GM21576 (cell line): ENCODE measurements around the gene MAGEB6B.
"Not testable (repeated sequence)": the region's sequence is repeated elsewhere in the genome, so short reads cannot be mapped to it uniquely, and the experiment has no call there.

Experiments used
- ATAC-seq: cut with Tn5 transposase; IDR thresholded peaks from one replicate; pipeline ENCODE4 v1.9.1; 2021; ENCODE audit warnings: mild to moderate bottlenecking, moderate library complexity; ENCODE audit not compliant: unreplicated experiment

The MAGEB6B gene, protein sequence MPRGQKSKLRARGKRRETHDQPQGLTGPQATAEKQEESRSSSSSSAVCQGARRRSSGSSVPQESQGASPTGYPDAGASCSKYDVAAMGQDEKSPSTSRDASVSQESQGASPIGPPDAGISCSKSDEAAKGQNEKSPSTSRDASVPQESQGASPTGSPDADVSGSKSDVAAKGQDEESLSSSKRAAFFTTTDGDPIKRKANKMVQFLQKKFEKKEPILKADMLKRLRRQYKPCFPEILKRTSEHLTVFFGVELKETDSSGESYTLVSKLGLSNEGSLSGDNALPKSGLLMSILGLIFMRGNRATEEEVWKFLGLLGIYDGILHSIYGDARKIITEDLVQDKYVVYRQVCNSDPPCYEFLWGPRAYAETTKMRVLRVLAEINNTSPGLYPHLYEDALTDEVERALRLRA

DNA sequence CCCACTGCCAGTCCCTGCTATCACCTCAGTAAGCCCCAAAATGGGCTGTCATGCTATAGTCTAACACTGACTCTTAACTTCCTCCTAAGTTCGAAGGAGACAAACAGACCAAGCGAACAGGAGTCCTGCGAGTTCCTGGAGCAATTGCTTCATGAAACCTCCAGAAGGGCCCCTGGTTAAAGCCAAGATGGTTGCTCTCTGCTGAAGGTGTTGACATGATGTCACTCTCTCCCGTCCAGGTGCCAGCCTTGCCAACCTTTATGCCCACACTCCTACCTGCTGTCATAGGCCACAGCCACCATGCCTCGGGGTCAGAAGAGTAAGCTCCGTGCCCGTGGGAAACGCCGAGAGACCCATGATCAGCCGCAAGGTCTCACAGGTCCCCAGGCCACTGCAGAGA lies at the start of gene MAGEB6B:
TSS of gene MAGEB6B (plus strand) at position 301 of the 400 bp plus-strand sequence. CDS start at position 301, 0 bp downstream.
- ATAC-seq: no peak

DNA sequence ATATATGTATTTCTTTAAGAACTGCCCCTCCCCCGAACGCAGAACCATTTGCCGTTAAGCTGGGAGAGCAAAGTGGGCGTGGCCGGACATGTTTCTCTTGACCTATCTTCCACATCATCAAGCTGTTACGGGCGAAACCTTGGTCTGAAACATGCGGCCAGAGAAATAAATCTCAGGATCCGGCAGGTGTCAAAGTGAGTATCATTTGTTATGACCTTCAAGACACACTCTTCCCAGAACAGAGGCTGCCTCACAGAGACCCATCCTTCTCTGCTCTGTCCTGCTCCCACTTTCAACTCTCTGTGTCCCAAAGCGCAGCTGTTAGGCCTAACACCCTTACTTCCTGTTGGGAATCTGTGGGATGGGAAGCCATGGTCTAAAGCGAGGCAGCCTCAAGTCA lies 22.1 kb upstream of the MAGEB6B start, which contains the start of gene MAGEB18:
TSS of gene MAGEB18 (plus strand) at position 70 of the 400 bp plus-strand sequence. CDS start 643 bp downstream, outside the sequence.
- no peak for ATAC-seq

DNA sequence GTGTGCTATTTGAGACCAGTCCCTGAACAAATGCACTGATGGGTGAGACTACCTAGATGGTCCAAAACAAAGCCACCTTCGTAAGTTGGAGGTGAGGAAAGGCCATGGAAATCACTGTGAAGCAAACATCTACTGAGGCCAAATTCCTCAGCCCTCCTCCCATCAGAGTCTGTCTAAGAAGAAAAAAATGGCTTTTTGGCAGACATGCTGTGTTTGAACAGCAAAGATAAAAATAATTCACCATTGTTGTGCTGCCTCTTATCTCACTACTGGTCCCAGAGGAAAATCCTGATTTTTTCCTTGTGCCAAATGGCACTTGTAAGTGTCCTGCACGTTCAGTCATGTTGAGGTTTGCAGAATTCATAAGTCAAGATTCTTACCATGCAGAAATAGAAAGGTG lies 14.4 kb upstream of the MAGEB6B start:
- no peak for ATAC-seq

DNA sequence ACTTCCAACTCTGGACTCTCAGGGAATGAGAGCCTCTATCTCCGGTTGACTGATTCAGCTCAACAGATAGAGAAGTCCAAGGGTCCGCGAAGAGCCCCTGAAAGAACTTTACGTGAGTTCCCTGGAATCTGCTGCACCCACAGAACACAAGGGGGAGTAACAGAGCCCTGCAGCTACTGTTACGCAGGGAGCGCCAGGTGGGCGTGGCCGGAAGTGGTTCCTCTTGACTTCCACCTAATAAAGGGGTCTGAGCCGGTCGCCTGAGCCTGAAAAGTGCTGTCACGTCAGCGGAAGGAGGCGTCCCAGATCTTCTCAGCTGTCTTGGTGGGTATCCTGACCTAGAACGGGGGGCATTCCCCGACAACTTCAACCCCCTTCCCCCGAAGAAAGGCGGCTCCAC lies 31.8 kb downstream of the MAGEB6B start, which contains the start of gene MAGEB6:
TSS of gene MAGEB6 (plus strand) at position 237 of the 400 bp plus-strand sequence. CDS start 1,407 bp downstream, outside the sequence.
- no peak for ATAC-seq

DNA sequence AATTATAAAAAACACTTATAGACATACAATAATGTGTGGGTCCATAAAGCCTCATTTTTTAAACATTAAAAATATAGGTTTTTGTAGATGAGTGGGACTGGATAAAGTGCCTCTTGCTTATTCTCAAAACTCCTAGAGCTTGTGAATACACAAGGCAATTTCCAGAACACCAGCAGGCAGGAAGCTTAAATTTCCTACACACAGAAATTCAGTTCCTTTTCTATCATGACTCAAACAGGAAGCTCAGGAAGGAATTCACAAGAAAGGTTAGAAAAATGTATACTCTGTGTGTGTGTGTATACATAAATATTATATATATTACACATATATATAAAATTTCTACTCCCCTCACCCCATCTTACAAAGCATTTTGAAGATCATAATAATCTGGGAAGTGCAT lies 43.2 kb downstream of the MAGEB6B start:
- ATAC-seq: no peak

DNA sequence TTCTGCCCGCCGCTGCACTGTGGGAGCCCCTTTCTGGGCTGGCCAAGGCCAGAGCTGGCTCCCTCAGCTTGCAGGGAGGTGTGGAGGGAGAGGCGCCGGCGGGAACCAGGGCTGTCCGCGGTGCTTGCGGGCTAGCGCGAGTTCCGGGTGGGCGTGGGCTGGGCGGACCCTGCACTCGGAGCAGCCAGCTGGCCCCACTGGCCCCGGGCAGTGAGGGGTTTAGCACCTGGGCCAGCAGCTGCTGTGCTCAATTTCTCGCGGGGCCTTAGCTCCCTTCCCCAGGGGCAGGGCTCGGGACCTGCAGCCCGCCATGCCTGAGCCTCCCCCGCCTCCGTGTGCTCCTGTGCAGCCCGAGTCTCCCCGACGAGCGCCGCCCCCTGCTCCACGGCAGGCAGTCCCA lies 44.3 kb downstream of the MAGEB6B start:
- ATAC-seq: not testable (repeated sequence)

DNA sequence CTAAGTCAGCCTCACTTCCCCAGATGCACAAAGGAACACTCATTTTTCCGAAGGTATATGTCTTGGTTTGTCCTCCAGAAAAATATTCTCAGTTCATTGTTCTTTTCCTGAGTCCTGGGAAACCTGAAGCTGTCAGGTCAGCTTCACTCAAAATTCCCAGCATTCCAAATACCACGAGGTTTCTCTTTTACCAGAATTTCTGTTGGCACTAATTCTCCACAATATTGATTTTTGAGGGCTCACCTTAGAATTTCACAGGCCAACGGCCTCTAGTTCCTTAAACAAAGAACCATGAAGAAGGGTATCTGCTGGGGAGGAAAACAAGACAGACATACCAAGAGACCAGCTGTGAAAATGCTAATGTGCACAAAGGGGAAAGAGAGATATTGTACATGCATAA lies 47.6 kb downstream of the MAGEB6B start:
- ATAC-seq: no peak
